Keratinocyte (primary cell): ENCODE data around the gene DSEL. TPM values are rescaled to one million over a fixed set of nuclear protein-coding genes. Genes with fewer than 3 reads are reported as not detected.

ENCODE experiments used
- DNase-seq: peaks from one replicate; pipeline ENCODE4 v3.0.0-alpha.2; 2011; ENCODE audit warnings: low read depth, missing footprints, low spot score
- FAIRE-seq: peaks from 2 replicates; lab custom pipeline; 2011; peaks lifted over from hg19 to GRCh38; lab: Jason Lieb, UNC
- H2AFZ ChIP-seq: 2 replicates; pipeline ENCODE4 v1.6.0; 2012; ENCODE audit warnings: low read length, control low read depth, inconsistent platforms; ENCODE audit not compliant: control insufficient read depth
- H3K27ac ChIP-seq: 2 replicates; pipeline ENCODE4 v1.5.1; 2011; ENCODE audit warnings: low read length; ENCODE audit not compliant: control insufficient read depth, insufficient read depth
- H3K27me3 ChIP-seq: 3 replicates; pipeline ENCODE4 v1.6.0; 2011; ENCODE audit warnings: low read length; ENCODE audit not compliant: control insufficient read depth, insufficient read depth; ENCODE audit errors: extremely low read depth
- H3K36me3 ChIP-seq, 2 experiments: 2 replicates in 1 of 2; 3 replicates in 1 of 2; pipeline ENCODE4 v1.5.1; 2011; ENCODE audit warnings: low read length in 2 of 2, mild to moderate bottlenecking in 1 of 2; ENCODE audit not compliant: control insufficient read depth in 2 of 2, insufficient read depth in 2 of 2; ENCODE audit errors: extremely low read depth in 1 of 2
- H3K4me1 ChIP-seq: 3 replicates; pipeline ENCODE4 v1.5.1; 2011; ENCODE audit warnings: low read length; ENCODE audit not compliant: control insufficient read depth, insufficient read depth; ENCODE audit errors: extremely low read depth
- H3K4me2 ChIP-seq: 3 replicates; pipeline ENCODE4 v1.6.0; 2011; ENCODE audit warnings: low read depth, low read length; ENCODE audit not compliant: control insufficient read depth, insufficient read depth; ENCODE audit errors: extremely low read depth
- H3K4me3 ChIP-seq, 3 experiments: fragments of 200-600 bp in 1 of 3; sonication (generic) in 1 of 3; 2 replicates in 2 of 3; 3 replicates in 1 of 3; pipeline ENCODE4 v1.5.1; 2011 to 2016; ENCODE audit warnings: low read length in 3 of 3, mild to moderate bottlenecking in 3 of 3, control low read depth in 2 of 3, inconsistent platforms in 1 of 3, low read depth in 1 of 3, mixed read lengths in 1 of 3, mixed run types in 1 of 3, moderate library complexity in 1 of 3; ENCODE audit not compliant: control insufficient read depth in 2 of 3, insufficient read depth in 2 of 3; ENCODE audit errors: extremely low read depth in 1 of 3
- H3K79me2 ChIP-seq: 2 replicates; pipeline ENCODE4 v1.6.0; 2012; ENCODE audit warnings: low read length; ENCODE audit not compliant: control insufficient read depth, insufficient read depth
- H3K9ac ChIP-seq: 3 replicates; pipeline ENCODE4 v1.6.0; 2011; ENCODE audit warnings: low read length; ENCODE audit not compliant: control insufficient read depth, insufficient read depth; ENCODE audit errors: extremely low read depth
- H3K9me1 ChIP-seq: 3 replicates; pipeline ENCODE4 v1.6.0; 2011; ENCODE audit warnings: low read length; ENCODE audit not compliant: control insufficient read depth, insufficient read depth; ENCODE audit errors: extremely low read depth
- H3K9me3 ChIP-seq: 2 replicates; pipeline ENCODE4 v1.5.1; 2012; ENCODE audit warnings: low read depth, low read length; ENCODE audit not compliant: control insufficient read depth
- H4K20me1 ChIP-seq: 3 replicates; pipeline ENCODE4 v1.6.0; 2011; ENCODE audit warnings: low read length; ENCODE audit not compliant: control insufficient read depth, insufficient read depth; ENCODE audit errors: extremely low read depth
- CTCF ChIP-seq, 3 experiments: IDR thresholded peaks in 1 of 3; conservative IDR thresholded peaks in 1 of 3; optimal IDR thresholded peaks in 1 of 3; 2 replicates in 2 of 3; 3 replicates in 1 of 3; pipeline versions ENCODE3 to v1.5.1; 2011; ENCODE audit warnings: low read length in 3 of 3, mild to moderate bottlenecking in 3 of 3, moderate library complexity in 2 of 3, control low read depth in 1 of 3, inconsistent platforms in 1 of 3; ENCODE audit not compliant: insufficient read depth in 2 of 3; ENCODE audit errors: extremely low read depth in 1 of 3
- EZH2 ChIP-seq: IDR thresholded peaks from one replicate; pipeline ENCODE4 v1.6.1; 2012; ENCODE audit warnings: inconsistent platforms, mild to moderate bottlenecking, low read length, moderate library complexity
- dilution Hi-C: fragments of 300-500 bp; cut with MboI; formaldehyde crosslinking; loops from one replicate; pipeline ENCODE4 v1.7.0; 2020; ENCODE audit warnings: low sequenced_read_pairs; ENCODE audit not compliant: extremely low pct_ligation_motif_present
- polyA plus RNA-seq, 5 experiments: library from polyadenylated mRNA; depleted of rRNA in 3 of 5; stranded (reverse) in 3 of 5; stranded (forward) in 1 of 5; unstranded in 1 of 5; fragments of >200 nt; gene quantifications; 1 replicate in 1 of 5; 2 replicates in 3 of 5; 3 replicates in 1 of 5; pipeline versions ENCODE4 v1.2.1 to v1.2.3, GENCODE V29; 2011 to 2012; ENCODE audit warnings: missing spikeins in 2 of 5, low read depth in 1 of 5, low replicate concordance in 1 of 5

DSEL gene
- polyA plus RNA-seq, 1 donor (not counting 4 experiments of a cell fraction or from before 2014, with no cell fraction given), result 3.4 TPM

- Histone ChIP-seq H2AFZ (peak overlapping the region; percentile 61), H3K9me3 (no peaks in the 10 kb centered on the region), H3K9me1 (no peaks in the 10 kb centered on the region), H3K4me3 (peak overlapping the region; percentile 78 to 92 (median 91)), H3K79me2 (no peaks in the 10 kb centered on the region), H3K9ac (no peak overlapping the region), H3K4me1 (peaks cover 6% of the 10 kb centered on the region), H3K27me3 (no peaks in the 10 kb centered on the region), H4K20me1 (no peaks in the 10 kb centered on the region), H3K36me3 (peaks cover 0 to 2% of the 10 kb centered on the region in 2 experiments), H3K27ac (no peak overlapping the region), H3K4me2 (peak overlapping the region; percentile 88)
- TF ChIP-seq EZH2, result no peak
- no peak for TF ChIP-seq CTCF (optimal IDR thresholded peaks at IDR 0.05 in 1 of 3, IDR thresholded peaks at IDR 0.05 in 1 of 3, conservative IDR thresholded peaks at IDR 0.05 in 1 of 3; ENCODE audit: extremely low read depth in 1 of 3, insufficient read depth in 2 of 3, low read length in 3 of 3)
- dilution Hi-C loops, result no loop called here
- no peak for DNase-seq
- FAIRE-seq, result no peak
These were observed 1.5 kb downstream of the DSEL start for GRCh38 chr18:67514901-67515540.

GRCh38 chr18:67514465-67514864 lies 2.1 kb downstream of the DSEL start:
- DNase-seq (no peak), FAIRE-seq (peak; percentile 17)
- Histone ChIP-seq H3K4me1 (peaks cover 6% of the 10 kb centered on the region), H3K9me3 (no peaks in the 10 kb centered on the region), H3K4me3 (no peak overlapping the region), H3K36me3 (peaks cover 0 to 2% of the 10 kb centered on the region in 2 experiments), H3K79me2 (no peaks in the 10 kb centered on the region), H3K9ac (no peak overlapping the region), H3K27me3 (no peaks in the 10 kb centered on the region), H3K4me2 (no peak overlapping the region), H3K9me1 (no peaks in the 10 kb centered on the region), H2AFZ (no peak overlapping the region), H3K27ac (no peak overlapping the region), H4K20me1 (no peaks in the 10 kb centered on the region)
- TF ChIP-seq EZH2, result no peak
- no peak for TF ChIP-seq CTCF (optimal IDR thresholded peaks at IDR 0.05 in 1 of 3, IDR thresholded peaks at IDR 0.05 in 1 of 3, conservative IDR thresholded peaks at IDR 0.05 in 1 of 3; ENCODE audit: extremely low read depth in 1 of 3, insufficient read depth in 2 of 3, low read length in 3 of 3)
- dilution Hi-C loops, result no loop called here
